ENCODE results near the gene ATAD1. TPM values are rescaled to one million over a fixed set of nuclear protein-coding genes. Genes with fewer than 3 reads are reported as not detected.

Gene ATAD1
- total and polyA plus RNA-seq, 2 of the 8 experiments (the other 6 are each of a cell fraction or from before 2014, with no cell fraction given): 8.9 to 35.3 TPM

DNA sequence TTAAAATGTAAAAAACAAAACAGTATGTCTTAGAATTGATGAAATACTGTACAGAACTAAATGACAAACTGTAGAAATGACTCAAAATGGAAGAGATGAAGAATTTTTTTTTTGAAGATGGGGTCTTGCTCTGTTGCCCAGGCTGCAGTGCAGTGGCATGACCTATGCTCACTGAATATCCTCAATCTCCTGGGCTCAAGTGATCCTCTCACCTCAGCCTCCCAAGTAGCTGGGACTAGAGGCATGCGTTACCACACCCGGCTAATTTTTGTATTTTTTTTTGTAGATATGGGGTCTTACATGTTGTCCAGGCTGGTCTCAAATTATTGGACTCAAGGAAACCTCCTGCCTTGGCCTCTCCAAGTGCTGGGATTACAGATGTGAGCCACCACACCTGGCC lies 36.5 kb downstream of the ATAD1 start:
- Histone ChIP-seq H2BK20ac (ENCODE audit: low read length) (no peak overlapping the region), H3K4ac (replicated peaks; ENCODE audit: insufficient read length, low read depth, low read length) (no peak overlapping the region), H3K4me2 (ENCODE audit: insufficient read depth in 1 of 2, low read depth in 2 of 2, low read length in 2 of 2) (no peak overlapping the region), H4K5ac (ENCODE audit: insufficient read length, low read depth, low read length) (no peak overlapping the region), H4K8ac (ENCODE audit: extremely low read depth, insufficient read depth, low read length) (no peak overlapping the region), H3K56ac (replicated peaks; ENCODE audit: insufficient read length, low read depth, low read length) (no peak overlapping the region), H3K4me3 (ENCODE audit: extremely low read depth in 1 of 4, insufficient read depth in 2 of 4, low read depth in 3 of 4, low read length in 4 of 4) (no peak overlapping the region), H4K91ac (replicated peaks; ENCODE audit: insufficient read length, low read length) (no peak overlapping the region), H2AFZ (ENCODE audit: low read length) (no peak overlapping the region), H2BK15ac (ENCODE audit: low read length) (no peak overlapping the region), H3K23me2 (ENCODE audit: low read depth, low read length) (no peaks in the 10 kb centered on the region), H2BK12ac (ENCODE audit: low read depth, low read length) (no peak overlapping the region), H3K9ac (replicated peaks in 1 of 4; ENCODE audit: extremely low read depth in 1 of 4, low read depth in 3 of 4, low read length in 3 of 4) (no peak overlapping the region), H3K4me1 (replicated peaks in 1 of 4; ENCODE audit: control insufficient read depth in 3 of 4, insufficient read depth in 4 of 4, low read length in 3 of 4) (no peaks in the 10 kb centered on the region), H3K9me3 (ENCODE audit: insufficient read depth in 2 of 2, low read depth in 1 of 2, low read length in 1 of 2) (no peaks in the 10 kb centered on the region), H2AK5ac (ENCODE audit: low read depth, low read length) (no peak overlapping the region), H4K20me1 (replicated peaks in 1 of 2; ENCODE audit: control insufficient read depth in 1 of 2, insufficient read depth in 2 of 2, low read length in 2 of 2) (peaks cover 0 to 3% of the 10 kb centered on the region in 2 experiments), H3K36me3 (ENCODE audit: control insufficient read depth in 2 of 4, insufficient read depth in 4 of 4, low read length in 3 of 4) (peaks cover 0 to 25% (median 3%) of the 10 kb centered on the region in 4 experiments; a peak in 4 of 8 replicates), H3K79me1 (ENCODE audit: low read depth, low read length) (no peaks in the 10 kb centered on the region), H3K27me3 (replicated peaks in 1 of 4; ENCODE audit: control insufficient read depth in 3 of 4, extremely low read depth in 1 of 4, insufficient read depth in 3 of 4, low read length in 3 of 4) (no peaks in the 10 kb centered on the region), H3K18ac (ENCODE audit: extremely low read depth, low read length) (no peak overlapping the region), H2BK5ac (ENCODE audit: low read depth, low read length) (no peak overlapping the region), H3K14ac (ENCODE audit: insufficient read length) (no peak overlapping the region), H3K79me2 (ENCODE audit: control insufficient read depth in 1 of 2, insufficient read depth in 2 of 2, low read length in 2 of 2) (peaks cover 0 to 6% of the 10 kb centered on the region in 2 experiments; a peak in 1 of 4 replicates), H3K23ac (ENCODE audit: insufficient read length) (no peak overlapping the region), H3K27ac (ENCODE audit: low read depth, low read length) (no peak overlapping the region), H2BK120ac (replicated peaks; ENCODE audit: low read depth, low read length) (no peak overlapping the region)
- POLR2A ChIA-PET (ENCODE audit: partially characterized antibody): no interaction called here
- no peak for DNase-seq (ENCODE audit: low read depth in 1 of 2, low spot score in 2 of 2)
- FAIRE-seq: no peak
- CTCF ChIA-PET (ENCODE audit: partially characterized antibody): interaction anchor here (0.6 kb wide), 1 partner anchor 79 kb away, joined by 3 read pairs; no protein-coding TSS in a partner anchor
- WGBS, 2 experiments (ENCODE audit: extremely low coverage in 1 of 2, insufficient coverage in 1 of 2, insufficient read length in 1 of 2, insufficient replicate concordance in 2 of 2, low coverage in 1 of 2, low lambda C conversion rate in 2 of 2, missing lambda C conversion rate in 1 of 2): 100% methylated on average over 2 of the region's 2 CpGs; no CpG with 5 or more reads in 1 of the 2 experiments
- no peak for TF ChIP-seq BACH1 (IDR thresholded peaks at IDR 0.05; ENCODE audit: low read length)
- TF ChIP-seq ZNF274 (IDR thresholded peaks at IDR 0.05; ENCODE audit: borderline replicate concordance, extremely low read depth, low read length): no peak
- no peak for TF ChIP-seq ATF2 (IDR thresholded peaks at IDR 0.05; ENCODE audit: low read length)
- no peak for TF ChIP-seq SP4 (IDR thresholded peaks at IDR 0.05; ENCODE audit: low read length)
- TF ChIP-seq CREB1 (IDR thresholded peaks at IDR 0.05): no peak
- no peak for TF ChIP-seq HDAC6 (IDR thresholded peaks at IDR 0.05; ENCODE audit: low read depth, low read length)
- TF ChIP-seq CTCF (IDR thresholded peaks at IDR 0.05; ENCODE audit: control extremely low read depth in 1 of 3, insufficient read depth in 1 of 3, low read depth in 1 of 3, low read length in 3 of 3): no peak

All from H1 (cell line).